ENCODE data around the gene METAP1D. TPM values are rescaled to one million over a fixed set of nuclear protein-coding genes. Genes with fewer than 3 reads are reported as not detected.

METAP1D gene
- total RNA-seq, 1 experiment from 2014 or later = 5.2 TPM

DNA sequence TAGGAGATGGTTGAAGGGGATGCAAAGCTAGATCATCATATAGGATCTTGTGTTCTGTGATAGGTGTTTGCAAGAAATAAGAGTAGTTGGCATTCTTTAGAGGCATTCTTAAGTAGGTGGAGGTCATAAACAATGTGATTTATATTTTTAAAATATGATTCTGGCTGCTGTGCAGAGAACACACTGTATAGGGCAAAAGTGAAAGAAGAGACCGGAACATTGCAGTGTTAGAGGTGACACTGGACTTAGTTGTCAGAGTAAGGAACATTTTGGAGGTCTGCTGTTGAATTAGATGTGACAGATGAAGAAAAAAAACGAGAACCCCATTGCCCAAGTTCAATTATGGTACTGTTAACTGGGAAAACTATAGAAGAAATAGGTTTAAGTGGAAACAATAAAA, 39.8 kb upstream of the METAP1D start:
- Histone ChIP-seq H3K27me3 (ENCODE audit: insufficient read depth, low read length) (no peaks in the 10 kb centered on the region), H3K4me1 (ENCODE audit: insufficient read depth, low read length) (no peaks in the 10 kb centered on the region), H2BK120ac (ENCODE audit: low read depth, low read length, poor library complexity, severe bottlenecking) (no peak overlapping the region), H3K14ac (ENCODE audit: insufficient read depth, low read length) (no peak overlapping the region), H3K27ac (ENCODE audit: insufficient read length, low read depth, low read length) (no peak overlapping the region), H3K23me2 (ENCODE audit: insufficient read length, low read depth, low read length, poor library complexity, severe bottlenecking) (no peaks in the 10 kb centered on the region), H4K8ac (replicated peaks; ENCODE audit: insufficient read length, low read depth, low read length) (no peak overlapping the region), H2AFZ (ENCODE audit: low read length) (no peak overlapping the region), H3K9me3 (ENCODE audit: control insufficient read depth, low read depth, low read length) (no peaks in the 10 kb centered on the region), H3K4ac (ENCODE audit: low read depth, low read length) (no peak overlapping the region), H2BK20ac (ENCODE audit: low read depth, low read length, poor library complexity, severe bottlenecking) (no peak overlapping the region), H3K9ac (ENCODE audit: extremely low read depth, insufficient read length, low read length) (no peak overlapping the region), H2BK5ac (ENCODE audit: insufficient read length, low read length) (no peak overlapping the region), H3T11ph (ENCODE audit: low read length) (no peak overlapping the region), H3K4me2 (ENCODE audit: insufficient read depth, insufficient read length, low read length) (no peak overlapping the region), H3K23ac (ENCODE audit: insufficient read length, low read depth, low read length) (no peak overlapping the region), H2BK12ac (ENCODE audit: insufficient read length, low read depth, low read length) (no peak overlapping the region), H4K20me1 (ENCODE audit: control insufficient read depth, insufficient read depth, insufficient read length) (no peaks in the 10 kb centered on the region), H3K56ac (ENCODE audit: insufficient read length, low read depth, low read length) (no peak overlapping the region), H3K18ac (ENCODE audit: insufficient read length, low read depth, low read length) (no peak overlapping the region), H3K79me1 (ENCODE audit: insufficient read depth, low read depth, low read length, poor library complexity, severe bottlenecking) (no peaks in the 10 kb centered on the region), H2AK5ac (ENCODE audit: insufficient read length, low read length) (no peak overlapping the region), H2BK15ac (ENCODE audit: low read depth, low read length) (no peak overlapping the region), H4K91ac (ENCODE audit: insufficient read length, low read depth, low read length) (no peak overlapping the region), H3K79me2 (ENCODE audit: insufficient read depth, low read length) (no peaks in the 10 kb centered on the region), H4K5ac (ENCODE audit: insufficient read length, low read depth, low read length) (no peak overlapping the region)
- WGBS (ENCODE audit: extremely low coverage, insufficient read length, low lambda C conversion rate) = no CpG with 5 or more reads among the region's 2 CpGs
- 0 out of 4 replicates have a peak, but pooled peaks cover 0 to 3% of the 10 kb centered on the region in 2 experiments for H3K4me1 Mint-ChIP-seq
- peaks cover under 1 to 2% (median 2%) of the 10 kb centered on the region in 3 experiments; a peak in 4 of 7 replicates for H3K36me3 Mint-ChIP-seq (ENCODE audit: insufficient read depth in 1 of 3, low read depth in 3 of 3)
- no peaks in the 10 kb centered on the region for H3K27me3 Mint-ChIP-seq (ENCODE audit: low read depth)
- no peak for DNase-seq
- TF ChIP-seq, protein P1, sequence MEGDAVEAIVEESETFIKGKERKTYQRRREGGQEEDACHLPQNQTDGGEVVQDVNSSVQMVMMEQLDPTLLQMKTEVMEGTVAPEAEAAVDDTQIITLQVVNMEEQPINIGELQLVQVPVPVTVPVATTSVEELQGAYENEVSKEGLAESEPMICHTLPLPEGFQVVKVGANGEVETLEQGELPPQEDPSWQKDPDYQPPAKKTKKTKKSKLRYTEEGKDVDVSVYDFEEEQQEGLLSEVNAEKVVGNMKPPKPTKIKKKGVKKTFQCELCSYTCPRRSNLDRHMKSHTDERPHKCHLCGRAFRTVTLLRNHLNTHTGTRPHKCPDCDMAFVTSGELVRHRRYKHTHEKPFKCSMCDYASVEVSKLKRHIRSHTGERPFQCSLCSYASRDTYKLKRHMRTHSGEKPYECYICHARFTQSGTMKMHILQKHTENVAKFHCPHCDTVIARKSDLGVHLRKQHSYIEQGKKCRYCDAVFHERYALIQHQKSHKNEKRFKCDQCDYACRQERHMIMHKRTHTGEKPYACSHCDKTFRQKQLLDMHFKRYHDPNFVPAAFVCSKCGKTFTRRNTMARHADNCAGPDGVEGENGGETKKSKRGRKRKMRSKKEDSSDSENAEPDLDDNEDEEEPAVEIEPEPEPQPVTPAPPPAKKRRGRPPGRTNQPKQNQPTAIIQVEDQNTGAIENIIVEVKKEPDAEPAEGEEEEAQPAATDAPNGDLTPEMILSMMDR (conservative IDR thresholded peaks at IDR 0.05) = no peak
- no peak overlapping the region for H3K27ac Mint-ChIP-seq
- H3K9me3 Mint-ChIP-seq = no peaks in the 10 kb centered on the region
- no peak overlapping the region for H3K4me3 Mint-ChIP-seq
